Left colon (tissue), 2 donors: ENCODE measurements around the gene UNC5CL. TPM values are rescaled to one million over a fixed set of nuclear protein-coding genes. Genes with fewer than 3 reads are reported as not detected.

Experiments used
- ATAC-seq: fragments of 200-7000 bp; cut with Tn5 transposase; one replicate; pipeline ENCODE4 v1.9.1; 2020; ENCODE audit warnings: mild to moderate bottlenecking, moderate library complexity
- DNase-seq, 2 donors: peaks; one replicate each; pipeline ENCODE4 v3.0.0-alpha.2; 2020
- intact Hi-C, 2 donors: fragments of 100-400 bp; cut with DNase I in 1 of 2; cut with micrococcal nuclease in 1 of 2; formaldehyde crosslinking; loops; one replicate each; pipeline versions ENCODE4 v1.11.2 to v1.14.0; 2022; cut with DNase I, micrococcal nuclease
- total RNA-seq, 2 donors: library from RNA; stranded (reverse); fragmentation: NEBNext Ultra II Directional; extraction: Animal tissue kit (Norgen Biotek cat#: 25700); gene quantifications; one replicate each; pipeline ENCODE4 v1.2.1, GENCODE V29; 2021
- donor health status: DM: no; HTN: no; CAD: no.
- donor health status: DM: yes; HTN: yes; CAD: no.

UNC5CL gene
- total RNA-seq, 2 donors from 2014 or later = 2.2 to 6.6 TPM

DNA sequence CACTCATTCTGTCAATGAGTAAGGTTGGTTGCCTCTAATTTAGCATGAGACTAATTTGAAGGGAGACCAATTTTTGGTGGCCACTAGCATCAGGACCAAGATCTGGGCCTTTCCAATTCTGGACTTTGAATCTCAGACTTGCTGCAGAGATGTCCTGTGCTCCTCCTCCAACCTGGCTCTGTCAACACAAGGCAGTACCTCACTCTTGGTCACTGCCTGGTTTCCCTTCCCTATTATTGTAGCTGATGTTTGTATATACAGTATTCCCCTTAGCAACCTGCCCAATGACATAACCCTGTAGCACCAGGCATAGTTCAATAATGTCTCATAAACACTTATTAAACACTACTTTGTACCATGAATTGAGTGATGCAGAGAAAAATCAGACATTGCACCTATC is 50.4 kb downstream of the UNC5CL start:
- ATAC-seq (no peak), DNase-seq (no peak)
- intact Hi-C loops = no loop called here

DNA sequence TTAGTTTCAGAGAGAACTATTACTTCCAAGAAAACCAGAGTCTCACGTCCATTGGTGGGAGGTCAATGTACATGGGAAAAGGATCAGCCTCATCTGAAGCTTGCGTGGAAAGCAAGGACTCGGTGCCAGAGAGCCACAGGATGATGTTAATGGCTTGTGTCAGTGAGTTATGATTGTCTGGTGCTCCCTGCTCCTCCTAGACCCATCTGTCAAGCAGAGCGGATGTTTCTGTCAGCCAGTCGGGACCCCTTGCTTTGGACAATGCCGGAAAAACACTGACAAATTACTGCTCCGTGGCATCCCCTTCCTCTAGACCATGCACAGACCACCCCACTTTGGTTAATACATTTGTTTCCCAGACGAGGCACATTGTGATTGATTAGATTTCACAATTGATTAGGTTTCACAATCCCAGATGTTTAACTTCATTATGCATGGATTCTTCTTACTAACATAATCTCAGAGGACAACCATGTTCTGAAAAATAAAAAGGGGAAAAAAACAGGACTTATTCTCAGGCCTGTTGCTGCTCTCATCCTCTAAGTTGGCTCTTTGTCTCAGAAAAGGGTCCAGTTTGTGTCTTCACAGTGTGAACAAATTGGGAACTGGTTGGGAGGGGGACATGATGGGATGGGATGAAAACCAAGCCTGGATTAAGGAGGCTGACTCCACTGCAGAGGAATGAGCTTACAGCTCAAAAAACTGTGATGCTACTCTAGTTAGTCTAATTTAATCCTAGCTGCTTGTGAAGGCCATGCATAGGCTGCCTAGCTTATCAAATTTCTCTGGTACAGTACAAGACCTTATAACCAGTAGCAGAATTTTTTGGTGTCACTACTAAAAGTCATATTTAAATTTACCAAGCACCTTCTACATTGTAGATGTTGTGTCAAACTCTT is 51.9 kb downstream of the UNC5CL start:
- ATAC-seq = no peak
- intact Hi-C loops = no loop called here
- DNase-seq = no peak

DNA sequence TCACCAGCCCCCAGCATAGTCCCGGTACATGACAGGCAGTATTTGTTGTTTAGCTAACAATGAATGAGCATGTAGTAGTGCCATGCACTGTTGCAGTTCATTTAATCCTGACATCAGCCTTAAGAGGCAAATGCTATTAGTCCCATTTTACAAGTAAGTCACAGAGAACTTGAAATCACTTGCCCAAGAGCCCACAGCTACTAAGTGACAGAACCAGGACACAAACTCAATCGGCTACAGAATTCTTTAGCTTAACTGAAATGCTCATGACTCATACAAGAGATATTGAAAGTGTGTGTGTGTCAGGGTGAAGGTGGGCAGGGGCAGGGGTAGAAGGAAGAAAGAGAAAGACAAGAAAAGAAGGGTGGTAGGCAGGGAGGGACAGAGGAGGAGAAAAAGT is 52.7 kb downstream of the UNC5CL start:
- intact Hi-C loops = no loop called here
- ATAC-seq = no peak
- DNase-seq = no peak

DNA sequence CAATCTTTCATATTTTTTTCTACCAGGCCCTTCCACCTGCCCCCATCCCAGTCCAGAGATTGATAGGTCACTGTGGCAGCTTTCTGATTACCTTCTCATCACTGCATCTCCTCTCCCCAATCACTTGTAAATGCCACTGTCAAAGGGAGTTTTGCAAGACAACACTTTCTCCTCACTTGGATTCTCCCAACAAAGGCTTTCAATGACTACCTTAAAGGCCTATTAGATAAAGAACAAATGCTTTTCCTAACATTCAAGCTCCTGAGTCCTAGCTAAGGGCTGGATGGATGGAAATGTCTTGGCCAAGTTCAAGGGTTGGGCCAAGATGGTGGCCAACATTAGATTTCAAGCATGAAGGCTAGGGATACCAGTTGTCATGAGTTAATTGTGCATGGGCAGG is 55.3 kb downstream of the UNC5CL start:
- ATAC-seq (no peak), DNase-seq (no peak)
- intact Hi-C loops = no loop called here

DNA sequence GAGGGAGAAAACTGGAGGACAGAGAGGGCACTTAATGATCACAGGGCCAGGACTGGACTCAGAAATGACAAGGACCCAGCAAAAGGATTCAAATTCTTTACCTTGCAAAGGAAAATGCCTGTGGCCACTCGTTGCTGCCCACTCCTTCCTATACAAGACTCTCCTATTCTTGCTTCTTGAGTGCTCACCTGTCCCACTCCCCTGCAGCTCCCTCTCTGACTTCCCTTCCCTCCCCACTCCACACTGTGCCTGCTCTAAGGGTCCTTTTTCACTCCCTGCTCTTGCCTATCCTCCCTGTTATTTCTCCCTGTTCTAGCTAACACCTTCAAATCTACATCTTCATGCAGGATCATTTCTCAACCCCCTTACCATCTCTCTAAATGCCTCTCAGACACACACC is 56.1 kb downstream of the UNC5CL start:
- DNase-seq = no peak
- ATAC-seq = no peak
- intact Hi-C loops = no loop called here

DNA sequence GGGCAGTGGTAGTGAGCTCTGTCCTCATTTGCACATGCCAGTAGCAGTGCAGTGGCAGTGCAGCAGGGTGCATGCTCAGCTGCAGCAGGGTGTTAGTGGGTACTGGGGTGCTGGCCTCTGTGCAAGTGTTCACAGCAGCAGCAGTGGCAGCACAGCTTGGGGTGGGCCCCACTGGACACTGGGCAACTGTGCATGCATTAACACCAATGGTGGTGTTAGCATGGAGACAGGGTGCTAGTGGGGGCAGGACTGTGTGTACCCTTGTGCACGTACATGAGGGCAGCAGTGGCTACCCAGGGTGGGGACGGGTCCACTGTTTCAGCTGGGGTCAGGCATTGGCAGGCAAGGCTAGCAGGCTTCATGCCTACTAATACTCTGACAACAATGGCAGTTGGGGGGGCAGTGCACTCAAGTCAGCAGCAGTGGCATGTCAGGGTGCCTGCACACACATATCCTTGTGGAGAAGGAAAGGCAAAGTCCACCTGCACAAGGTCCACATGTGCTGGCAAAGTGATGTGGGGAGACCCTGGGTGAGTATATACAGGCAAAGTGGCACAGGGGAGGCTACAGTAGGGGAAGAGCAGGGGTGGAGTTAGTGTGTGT is 60.2 kb downstream of the UNC5CL start:
- DNase-seq (no peak), ATAC-seq (no peak)
- intact Hi-C loops = no loop called here

DNA sequence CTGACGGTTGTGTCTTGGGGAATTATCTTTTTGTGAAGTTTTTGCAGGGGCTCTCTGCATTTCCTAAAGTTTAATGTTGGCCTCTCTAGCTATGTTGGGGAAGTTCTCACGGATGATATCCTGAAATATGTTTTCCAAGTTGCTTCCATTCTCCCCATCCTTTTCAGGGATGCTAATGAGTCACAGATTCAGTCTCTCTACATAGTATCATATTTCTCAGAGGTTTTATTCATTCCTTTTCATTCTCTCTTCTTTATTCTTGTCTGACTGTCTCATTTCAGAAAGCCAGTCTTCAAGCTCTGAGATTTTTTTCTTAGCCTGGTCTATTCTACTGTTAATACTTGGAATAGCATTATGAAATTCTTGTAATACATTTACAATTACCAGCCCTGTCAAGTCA is 61.3 kb downstream of the UNC5CL start:
- ATAC-seq (no peak), DNase-seq (no peak)
- intact Hi-C loops = no loop called here

DNA sequence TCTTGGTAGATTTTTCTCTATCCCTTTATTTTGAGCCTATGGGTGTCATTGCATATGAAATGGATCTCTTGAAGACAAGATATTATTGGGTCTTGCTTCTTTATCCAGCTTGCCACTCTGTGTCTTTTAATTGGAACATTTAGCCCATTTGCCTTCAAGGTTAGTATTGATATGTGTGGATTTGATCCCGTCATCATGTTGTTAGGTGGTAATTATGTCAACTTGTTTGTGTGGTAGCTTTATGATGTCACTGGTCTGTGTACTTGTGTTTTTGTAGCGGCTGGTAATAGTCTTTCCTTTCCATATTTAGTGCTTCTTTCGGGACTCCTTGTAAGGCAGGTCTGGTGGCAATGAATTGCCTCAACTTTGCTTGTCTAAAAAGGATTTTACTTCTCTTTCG is 61.9 kb downstream of the UNC5CL start:
- ATAC-seq (no peak), DNase-seq (no peak)
- intact Hi-C loops = no loop called here

Other genes starting within 250 kb of the UNC5CL start
- not detected for gene TSPO2, start 3.2 kb upstream of the UNC5CL start, total RNA-seq
- gene APOBEC2, start 14.0 kb upstream of the UNC5CL start, total RNA-seq = not detected
- 10 to 100 TPM; 23.7 to 30.1 TPM for gene OARD1, start 33.1 kb upstream of the UNC5CL start, total RNA-seq
- gene NFYA, start 33.8 kb upstream of the UNC5CL start, total RNA-seq = 10 to 100 TPM; 19.1 to 19.9 TPM
- gene TREML1, start 115.1 kb upstream of the UNC5CL start, total RNA-seq = not detected
- gene TREM2, start 123.9 kb upstream of the UNC5CL start, total RNA-seq = 1 to 10 TPM in 1 of 2 donors, under 1 TPM in 1; 0.27 to 2.9 TPM
- under 1 TPM in 1 of 2 donors, not detected in 1; 0.17 TPM for gene TREML2, start 161.9 kb upstream of the UNC5CL start, total RNA-seq
- not detected for gene TREML4, start 189.1 kb upstream of the UNC5CL start, total RNA-seq
- gene TREM1, start 247.5 kb upstream of the UNC5CL start, total RNA-seq = under 1 TPM in 1 of 2 donors, not detected in 1; 0.24 TPM